ENCODE data around the gene EN2.

EN2 gene

GRCh38 chr7:155458111-155458877 is at the start of gene EN2:
EN2 (plus strand) TSS chr7:155458129; CDS start chr7:155458378, 249 bp downstream.
- DNase-seq (ENCODE audit: low read depth), result no peak

DNA sequence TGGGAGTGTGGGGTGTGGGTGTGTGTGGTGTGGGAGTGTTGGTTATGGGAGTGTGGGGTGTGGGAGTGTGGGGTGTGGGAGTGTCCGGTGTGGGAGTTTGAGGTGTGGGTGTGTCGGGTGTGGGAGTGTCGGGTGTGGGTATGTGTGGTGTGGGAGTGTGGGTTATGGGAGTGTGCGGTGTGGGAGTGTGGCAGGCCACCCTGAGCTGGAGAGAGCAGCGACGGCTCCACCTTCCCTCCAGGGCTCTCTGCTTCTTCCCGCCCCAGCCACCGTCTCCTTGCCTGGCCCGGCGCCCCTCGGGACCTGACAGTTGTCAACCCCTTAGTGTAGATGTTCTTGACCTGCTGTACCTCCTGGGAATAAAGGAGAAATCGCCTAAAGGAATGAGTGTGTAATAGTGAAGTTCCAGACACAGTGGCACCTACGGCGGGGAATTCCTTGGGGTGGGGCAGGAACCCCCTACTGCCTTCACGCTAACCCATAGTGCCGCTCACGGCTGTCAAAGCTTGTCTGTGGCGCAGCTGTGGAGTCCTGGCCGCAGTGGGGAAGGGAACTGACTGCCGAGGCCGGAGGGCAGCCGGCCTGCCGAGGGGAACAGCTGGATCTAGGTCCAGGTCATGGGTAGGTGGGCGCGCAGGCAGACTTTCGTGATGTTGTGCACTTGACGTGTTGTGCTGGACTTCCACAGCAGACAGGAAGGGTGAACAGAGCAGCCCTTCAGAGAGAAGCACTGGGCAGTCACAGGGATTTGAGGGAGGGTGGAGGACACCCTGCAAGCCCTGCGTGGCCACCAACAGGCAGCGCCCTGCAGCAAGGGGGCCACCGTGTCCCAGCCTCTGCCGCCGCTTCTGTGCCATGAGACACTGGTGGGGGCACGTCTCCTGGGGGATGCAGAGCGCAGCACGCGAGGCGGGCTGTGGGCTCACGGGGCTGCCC is 49.0 kb upstream of the EN2 start:
- no peak for DNase-seq (ENCODE audit: low read depth)

- no peak for DNase-seq (ENCODE audit: low read depth)
Observed at GRCh38 chr7:155409980-155410379, 47.9 kb upstream of the EN2 start.

- no peak for DNase-seq (ENCODE audit: low read depth)
Observed at GRCh38 chr7:155410431-155410830, 47.5 kb upstream of the EN2 start.

- DNase-seq (ENCODE audit: low read depth), result no peak
Observed at GRCh38 chr7:155411718-155412415, 46.1 kb upstream of the EN2 start.

- DNase-seq (ENCODE audit: low read depth), result no peak
Observed at GRCh38 chr7:155412416-155413253, 45.3 kb upstream of the EN2 start.

DNA sequence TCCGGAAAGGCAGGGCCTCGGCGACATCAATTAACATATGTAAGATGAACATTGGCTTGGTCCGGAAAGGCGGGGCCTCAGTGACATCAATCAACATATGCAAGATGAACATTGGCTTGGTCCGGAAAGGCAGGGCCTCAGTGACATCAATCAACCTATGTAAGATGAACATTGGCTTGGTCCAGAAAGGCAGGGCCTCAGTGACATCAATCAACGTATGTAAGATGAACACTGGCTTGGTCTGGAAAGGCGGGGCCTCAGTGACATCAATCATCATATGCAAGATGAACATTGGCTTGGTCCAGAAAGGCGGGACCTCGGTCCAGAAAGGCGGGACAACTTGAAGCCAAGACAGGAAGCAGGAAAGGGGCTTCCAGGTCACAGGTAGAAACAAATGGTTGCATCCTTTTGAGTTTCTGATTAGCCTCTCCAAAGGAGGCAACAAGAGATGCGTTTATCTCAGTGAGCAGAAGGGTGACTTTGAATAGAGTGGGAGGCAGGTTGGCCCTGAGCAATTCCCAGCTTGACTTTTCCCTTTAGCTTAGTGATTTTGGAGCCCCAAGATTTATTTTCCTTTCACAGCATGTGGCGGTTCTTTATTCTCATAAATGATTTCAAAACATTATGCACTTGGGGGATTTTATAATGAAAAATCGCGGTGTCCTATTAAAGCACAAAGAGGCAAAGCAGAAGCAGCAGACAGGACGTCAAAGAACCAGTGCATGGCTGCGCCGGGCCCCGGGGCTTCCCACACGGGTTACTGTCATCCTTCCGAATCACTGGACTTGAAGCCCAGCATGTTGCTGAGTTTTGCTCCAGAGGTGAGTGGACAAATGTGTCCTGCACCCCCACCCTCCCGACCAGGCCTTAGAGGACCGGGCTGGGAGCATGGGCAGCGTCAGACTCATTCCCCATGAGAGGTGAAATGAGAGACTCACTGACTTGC is 43.1 kb upstream of the EN2 start:
- DNase-seq (ENCODE audit: low read depth), result no peak

- no peak for DNase-seq (ENCODE audit: low read depth)
Observed at GRCh38 chr7:155416646-155417380, 41.1 kb upstream of the EN2 start.

- no peak for DNase-seq (ENCODE audit: low read depth)
Observed at GRCh38 chr7:155418304-155418703, 39.6 kb upstream of the EN2 start.

DNA sequence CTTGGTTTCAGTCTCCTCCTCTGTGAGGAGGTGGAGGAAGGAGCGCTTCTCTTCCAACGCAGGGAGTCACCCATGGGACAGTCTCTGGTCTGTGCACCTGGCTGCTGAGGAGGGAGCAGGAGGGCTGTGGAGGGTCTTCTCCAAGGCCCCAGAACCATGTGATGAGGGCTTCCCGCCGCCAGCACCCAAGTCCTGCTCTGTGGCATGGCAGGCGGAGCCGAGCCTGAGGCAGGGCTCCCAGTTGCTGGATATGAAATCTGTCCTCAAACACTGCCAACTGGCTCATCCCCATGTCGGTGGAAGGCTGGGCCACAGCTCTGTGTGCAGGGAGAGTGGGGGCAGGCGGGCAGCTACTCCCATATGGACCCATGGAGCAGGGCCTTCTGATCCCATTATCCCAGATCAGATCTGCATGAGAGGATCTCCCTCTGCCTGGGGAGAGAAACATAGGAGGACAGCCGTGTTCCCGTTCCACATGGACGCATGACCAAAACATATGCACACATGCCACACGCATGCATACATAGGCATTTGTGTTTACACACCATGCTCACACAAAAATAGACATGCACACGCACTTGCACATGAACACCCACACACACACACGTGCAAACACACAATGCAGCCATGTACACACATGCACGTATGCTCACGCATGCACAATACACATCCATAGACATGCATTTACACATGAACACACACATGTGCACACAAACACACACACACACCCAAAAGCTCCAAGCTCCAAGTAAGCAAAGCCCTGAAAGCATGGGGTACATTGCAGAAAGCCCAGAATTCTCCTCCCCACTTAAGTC is 38.8 kb upstream of the EN2 start:
- DNase-seq (ENCODE audit: low read depth), result no peak

DNA sequence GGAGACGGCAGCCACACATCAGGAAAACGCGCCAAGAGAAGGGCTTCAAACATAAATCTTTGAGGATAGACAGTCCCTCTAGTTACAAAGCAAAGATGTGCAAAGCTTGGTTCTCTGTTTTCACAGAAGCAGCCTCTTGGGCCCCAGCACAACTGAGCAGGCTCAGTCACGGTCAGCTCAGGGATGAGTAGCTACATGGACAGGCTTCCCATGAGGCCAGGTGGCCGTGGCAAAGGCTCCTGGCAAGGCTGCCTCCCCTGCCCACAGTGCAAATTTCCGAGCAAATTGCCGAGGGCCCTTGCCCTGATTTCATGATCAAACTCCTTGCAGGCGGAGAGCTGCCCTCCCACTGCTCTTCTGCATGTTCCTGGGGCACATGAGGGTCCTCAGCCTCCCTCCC is 37.8 kb upstream of the EN2 start:
- DNase-seq (ENCODE audit: low read depth), result no peak

DNA sequence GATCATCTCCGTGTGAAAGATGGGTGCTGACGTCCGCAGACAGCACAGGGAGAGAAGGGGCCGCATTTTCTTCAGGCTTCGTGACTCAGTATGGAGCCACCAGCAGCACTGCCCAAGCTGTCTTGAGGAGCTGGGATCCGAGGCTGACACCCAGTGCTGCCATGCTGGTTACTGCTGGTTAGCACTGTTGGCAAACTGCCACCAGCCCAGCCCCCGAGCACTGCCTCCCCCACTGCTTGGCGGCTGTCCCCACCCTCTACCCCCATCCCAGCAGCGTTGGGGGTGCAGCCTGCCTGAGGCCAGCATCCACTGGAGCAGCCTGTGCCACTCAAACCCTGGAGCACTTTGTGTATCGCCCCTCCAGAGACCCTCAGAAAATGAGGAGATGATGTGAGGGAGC is 35.8 kb upstream of the EN2 start:
- DNase-seq (ENCODE audit: low read depth), result no peak

DNA sequence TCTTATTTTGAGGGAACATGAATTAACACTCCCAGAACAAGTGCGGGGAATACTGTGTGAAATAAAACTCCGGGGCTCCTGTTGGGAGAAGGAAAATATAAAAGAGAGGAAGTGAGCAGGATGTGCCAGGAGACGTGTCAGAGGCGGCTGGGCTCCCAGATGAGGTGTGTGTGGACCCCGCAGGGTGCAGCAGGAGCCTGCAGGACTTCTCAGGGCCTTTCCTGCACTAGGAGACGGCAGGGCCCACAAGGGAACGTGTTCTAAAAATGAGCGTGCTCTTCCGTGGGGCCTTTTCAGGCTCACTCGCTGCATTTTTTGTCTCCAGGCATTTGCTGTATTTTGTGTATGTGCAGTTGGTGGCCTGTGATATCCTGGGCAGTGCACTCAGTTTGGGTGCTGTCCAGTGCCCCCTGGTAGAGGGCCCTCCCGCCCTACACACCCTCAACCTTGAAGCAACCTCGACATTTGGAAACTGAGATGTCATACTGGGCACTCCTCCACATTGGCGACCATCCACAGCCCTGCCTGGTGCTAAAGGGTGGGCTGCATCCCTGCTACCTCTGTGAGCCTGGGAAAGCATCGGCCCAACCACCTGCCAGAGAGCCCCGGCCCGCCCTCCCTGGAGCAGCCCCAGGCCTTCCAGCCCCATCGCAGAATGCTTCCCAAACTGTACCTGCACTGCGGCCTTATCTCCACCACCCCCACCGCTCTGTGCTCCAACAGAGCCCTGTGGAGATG is 35.2 kb upstream of the EN2 start:
- DNase-seq (ENCODE audit: low read depth), result no peak

DNA sequence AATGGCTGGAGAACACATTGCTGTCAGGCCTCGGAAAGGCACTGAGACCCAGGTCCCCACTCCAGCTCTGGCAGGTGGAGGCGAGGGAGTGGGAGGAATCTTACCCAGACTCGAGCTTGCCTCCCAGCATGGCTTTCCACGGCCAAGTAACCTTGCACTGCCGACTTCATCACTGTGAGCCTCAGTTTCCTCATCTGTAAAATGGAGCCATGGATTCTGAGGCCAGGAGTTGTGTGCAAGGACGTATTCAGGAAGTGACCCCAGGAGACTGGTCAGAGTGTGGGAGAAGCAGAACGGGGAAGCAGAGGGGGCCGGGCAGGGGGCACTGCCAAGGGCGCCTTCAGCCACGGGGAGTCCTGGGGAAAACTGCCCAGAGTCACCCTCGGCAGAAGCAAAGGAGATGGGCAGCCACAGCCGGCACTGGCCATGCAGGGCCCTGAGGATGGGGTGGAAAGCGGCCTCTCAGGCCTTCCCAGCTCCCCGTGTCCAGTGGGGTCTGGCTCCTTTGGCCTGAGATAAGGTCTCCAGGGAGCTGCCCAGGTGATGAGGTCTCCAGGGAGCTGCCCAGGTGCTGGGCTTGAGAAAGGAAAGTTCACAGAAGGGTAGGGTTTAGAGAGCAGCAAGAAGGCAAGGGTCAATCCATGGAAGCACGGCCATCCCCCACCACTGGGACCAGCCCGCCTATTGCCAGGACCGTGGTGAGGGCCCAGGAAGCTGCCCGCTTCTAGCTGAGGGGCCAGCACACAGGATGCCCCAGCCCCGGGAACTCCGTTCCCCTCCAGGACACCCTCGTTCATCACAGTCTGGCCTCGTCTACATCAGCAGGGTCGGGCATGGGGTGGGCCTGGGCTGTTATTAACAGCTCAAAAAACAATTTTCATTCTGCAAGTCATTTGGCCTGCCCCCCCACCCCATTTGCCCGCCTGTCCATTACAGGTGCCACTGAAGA is 34.3 kb upstream of the EN2 start:
- no peak for DNase-seq (ENCODE audit: low read depth)

DNA sequence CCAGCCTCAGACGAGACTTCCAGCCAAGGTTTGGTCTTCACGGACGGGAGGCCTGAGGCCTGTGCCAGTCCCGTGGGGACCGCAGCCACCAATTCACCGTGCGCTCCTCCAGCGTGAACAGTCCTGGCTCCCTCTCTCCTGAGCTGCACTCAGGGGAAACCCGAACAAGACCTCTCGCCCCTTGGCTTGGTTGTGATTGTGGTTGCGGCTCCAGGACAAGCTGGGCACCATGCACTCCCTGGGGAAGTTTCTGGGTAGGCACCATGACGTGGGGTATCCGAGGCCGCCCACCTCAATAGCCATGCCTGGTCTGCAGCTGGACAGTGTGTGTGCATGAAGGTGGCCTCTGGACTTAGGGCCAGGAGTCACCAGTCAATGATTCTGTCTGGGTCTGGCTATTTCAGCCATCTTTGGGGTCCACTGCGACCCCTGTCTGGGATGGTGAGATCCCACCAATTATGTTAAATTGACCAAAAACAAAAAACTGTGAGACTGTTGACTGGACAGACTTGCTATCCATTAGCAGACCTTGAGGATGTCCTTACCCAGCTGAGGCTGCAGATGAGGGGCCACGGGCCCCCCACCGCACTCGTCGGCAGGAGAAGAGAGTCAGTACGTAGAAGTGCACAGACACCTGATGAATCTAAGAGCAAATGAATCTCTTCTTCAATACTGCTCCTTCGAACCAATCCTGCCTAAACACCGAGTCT is 33.5 kb upstream of the EN2 start:
- DNase-seq (ENCODE audit: low read depth), result no peak

DNA sequence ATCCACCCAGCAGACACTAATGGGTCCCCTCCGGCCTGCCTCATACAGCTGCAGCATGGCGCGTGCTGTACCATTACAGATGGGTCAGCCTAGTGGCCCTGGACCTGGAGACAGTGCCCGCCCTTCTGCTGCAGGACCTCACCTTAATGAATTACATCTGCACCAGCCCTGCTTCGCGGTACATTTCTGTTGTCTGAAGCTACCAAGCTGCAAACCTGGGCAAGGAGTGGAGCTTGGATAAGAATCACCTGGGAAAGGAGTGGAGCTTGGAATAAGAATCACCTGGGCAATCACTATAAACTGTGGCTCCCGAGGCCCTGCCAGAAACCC is 33.0 kb upstream of the EN2 start:
- no peak for DNase-seq (ENCODE audit: low read depth)

DNA sequence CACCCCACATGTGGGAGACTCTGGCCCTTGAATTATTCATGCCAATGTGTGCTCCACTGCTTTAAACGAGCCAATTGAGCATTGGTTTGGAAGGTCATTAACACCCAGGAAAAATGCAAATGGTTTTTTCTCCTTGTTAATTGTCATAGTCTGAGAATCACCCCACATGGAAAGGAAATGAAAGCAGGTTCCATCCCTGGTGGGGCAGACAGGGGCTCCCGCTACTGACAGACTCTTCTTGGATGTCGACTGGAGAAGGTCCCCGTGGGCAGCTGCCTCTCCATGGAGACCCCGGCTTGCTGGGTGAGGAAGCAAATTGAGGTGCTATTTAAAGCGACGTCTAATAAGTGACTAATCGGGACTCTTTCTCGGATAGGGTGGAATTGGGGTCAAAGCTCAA is 32.0 kb upstream of the EN2 start:
- DNase-seq (ENCODE audit: low read depth), result no peak

Measured in HS-5 (cell line).